ENCODE measurements around the gene LRFN2. TPM values are rescaled to one million over a fixed set of nuclear protein-coding genes. Genes with fewer than 3 reads are reported as not detected.

LRFN2 gene
- polyA plus RNA-seq, 2 donors = 0.26 to 0.28 TPM

GRCh38 chr6:40526036-40526435, 61.1 kb downstream of the LRFN2 start:
- no peak overlapping the region for H3K27ac ChIP-seq (ENCODE audit: low read depth in 2 of 2, low read length in 1 of 2)
- H3K9me3 ChIP-seq (ENCODE audit: control insufficient read depth in 2 of 2, insufficient read depth in 1 of 2, low read depth in 1 of 2, low read length in 1 of 2) = no peaks in the 10 kb centered on the region
- H3K36me3 ChIP-seq (ENCODE audit: control insufficient read depth in 2 of 2, insufficient read depth in 2 of 2, low read length in 1 of 2) = no peaks in the 10 kb centered on the region
- no peaks in the 10 kb centered on the region for H3K27me3 ChIP-seq (ENCODE audit: control insufficient read depth in 1 of 2, insufficient read depth in 2 of 2, low read length in 2 of 2)
- H3K4me1 ChIP-seq (ENCODE audit: control insufficient read depth in 2 of 2, insufficient read depth in 2 of 2, low read length in 1 of 2) = peaks cover 0 to 4% of the 10 kb centered on the region in 2 donors
- 67 to 88% methylated on average over 6 of the region's 6 CpGs for WGBS, 2 donors
- H3K4me3 ChIP-seq (ENCODE audit: low read depth in 1 of 2, low read length in 2 of 2) = no peak overlapping the region

GRCh38 chr6:40524797-40525585, 62.2 kb downstream of the LRFN2 start:
- WGBS, 2 donors = 77 to 80% methylated on average over 6 of the region's 6 CpGs
- no peaks in the 10 kb centered on the region for H3K27me3 ChIP-seq (ENCODE audit: control insufficient read depth in 1 of 2, insufficient read depth in 2 of 2, low read length in 2 of 2)
- peaks cover 0 to 4% of the 10 kb centered on the region in 2 donors for H3K4me1 ChIP-seq (ENCODE audit: control insufficient read depth in 2 of 2, insufficient read depth in 2 of 2, low read length in 1 of 2)
- no peaks in the 10 kb centered on the region for H3K36me3 ChIP-seq (ENCODE audit: control insufficient read depth in 2 of 2, insufficient read depth in 2 of 2, low read length in 1 of 2)
- H3K9me3 ChIP-seq (ENCODE audit: control insufficient read depth in 2 of 2, insufficient read depth in 1 of 2, low read depth in 1 of 2, low read length in 1 of 2) = no peaks in the 10 kb centered on the region
- H3K4me3 ChIP-seq (ENCODE audit: low read depth in 1 of 2, low read length in 2 of 2) = no peak overlapping the region
- no peak overlapping the region for H3K27ac ChIP-seq (ENCODE audit: low read depth in 2 of 2, low read length in 1 of 2)

- 46 to 47% methylated on average over 5 of the region's 5 CpGs for WGBS, 2 donors
- Histone ChIP-seq H3K4me3 (ENCODE audit: low read depth in 1 of 2, low read length in 2 of 2) (no peak overlapping the region), H3K36me3 (ENCODE audit: control insufficient read depth in 2 of 2, insufficient read depth in 2 of 2, low read length in 1 of 2) (no peaks in the 10 kb centered on the region), H3K4me1 (ENCODE audit: control insufficient read depth in 2 of 2, insufficient read depth in 2 of 2, low read length in 1 of 2) (peaks cover 0 to 4% of the 10 kb centered on the region in 2 donors), H3K9me3 (ENCODE audit: control insufficient read depth in 2 of 2, insufficient read depth in 1 of 2, low read depth in 1 of 2, low read length in 1 of 2) (no peaks in the 10 kb centered on the region), H3K27me3 (ENCODE audit: control insufficient read depth in 1 of 2, insufficient read depth in 2 of 2, low read length in 2 of 2) (no peaks in the 10 kb centered on the region), H3K27ac (ENCODE audit: low read depth in 2 of 2, low read length in 1 of 2) (no peak overlapping the region)
Observed at GRCh38 chr6:40523505-40524172, 63.5 kb downstream of the LRFN2 start.

- H3K4me3 ChIP-seq (ENCODE audit: low read depth in 1 of 2, low read length in 2 of 2) = no peak overlapping the region
- no peak overlapping the region for H3K27ac ChIP-seq (ENCODE audit: low read depth in 2 of 2, low read length in 1 of 2)
- no peaks in the 10 kb centered on the region for H3K9me3 ChIP-seq (ENCODE audit: control insufficient read depth in 2 of 2, insufficient read depth in 1 of 2, low read depth in 1 of 2, low read length in 1 of 2)
- H3K36me3 ChIP-seq (ENCODE audit: control insufficient read depth in 2 of 2, insufficient read depth in 2 of 2, low read length in 1 of 2) = no peaks in the 10 kb centered on the region
- 79% methylated on average over 6 of the region's 6 CpGs for WGBS, 2 donors
- H3K27me3 ChIP-seq (ENCODE audit: control insufficient read depth in 1 of 2, insufficient read depth in 2 of 2, low read length in 2 of 2) = no peaks in the 10 kb centered on the region
- peaks cover 0 to 4% of the 10 kb centered on the region in 2 donors for H3K4me1 ChIP-seq (ENCODE audit: control insufficient read depth in 2 of 2, insufficient read depth in 2 of 2, low read length in 1 of 2)
Observed at GRCh38 chr6:40521496-40521895, 65.7 kb downstream of the LRFN2 start.

- WGBS, 2 donors = 66 to 71% methylated on average over 10 of the region's 10 CpGs
- H3K9me3 ChIP-seq (ENCODE audit: control insufficient read depth in 2 of 2, insufficient read depth in 1 of 2, low read depth in 1 of 2, low read length in 1 of 2) = no peaks in the 10 kb centered on the region
- H3K36me3 ChIP-seq (ENCODE audit: control insufficient read depth in 2 of 2, insufficient read depth in 2 of 2, low read length in 1 of 2) = no peaks in the 10 kb centered on the region
- no peak overlapping the region for H3K4me3 ChIP-seq (ENCODE audit: low read depth in 1 of 2, low read length in 2 of 2)
- H3K27me3 ChIP-seq (ENCODE audit: control insufficient read depth in 1 of 2, insufficient read depth in 2 of 2, low read length in 2 of 2) = no peaks in the 10 kb centered on the region
- H3K27ac ChIP-seq (ENCODE audit: low read depth in 2 of 2, low read length in 1 of 2) = no peak overlapping the region
- H3K4me1 ChIP-seq (ENCODE audit: control insufficient read depth in 2 of 2, insufficient read depth in 2 of 2, low read length in 1 of 2) = peaks cover 0 to 4% of the 10 kb centered on the region in 2 donors
Observed at GRCh38 chr6:40520678-40521077, 66.5 kb downstream of the LRFN2 start.

GRCh38 chr6:40520084-40520483, 67.1 kb downstream of the LRFN2 start:
- Histone ChIP-seq H3K4me3 (ENCODE audit: low read depth in 1 of 2, low read length in 2 of 2) (no peak overlapping the region), H3K9me3 (ENCODE audit: control insufficient read depth in 2 of 2, insufficient read depth in 1 of 2, low read depth in 1 of 2, low read length in 1 of 2) (no peaks in the 10 kb centered on the region), H3K27ac (ENCODE audit: low read depth in 2 of 2, low read length in 1 of 2) (no peak overlapping the region), H3K36me3 (ENCODE audit: control insufficient read depth in 2 of 2, insufficient read depth in 2 of 2, low read length in 1 of 2) (no peaks in the 10 kb centered on the region), H3K4me1 (ENCODE audit: control insufficient read depth in 2 of 2, insufficient read depth in 2 of 2, low read length in 1 of 2) (peaks cover 0 to 4% of the 10 kb centered on the region in 2 donors), H3K27me3 (ENCODE audit: control insufficient read depth in 1 of 2, insufficient read depth in 2 of 2, low read length in 2 of 2) (no peaks in the 10 kb centered on the region)
- 68 to 81% methylated on average over 5 of the region's 5 CpGs for WGBS, 2 donors

GRCh38 chr6:40517654-40518053, 69.5 kb downstream of the LRFN2 start:
- no peaks in the 10 kb centered on the region for H3K36me3 ChIP-seq (ENCODE audit: control insufficient read depth in 2 of 2, insufficient read depth in 2 of 2, low read length in 1 of 2)
- no peaks in the 10 kb centered on the region for H3K27me3 ChIP-seq (ENCODE audit: control insufficient read depth in 1 of 2, insufficient read depth in 2 of 2, low read length in 2 of 2)
- no peaks in the 10 kb centered on the region for H3K9me3 ChIP-seq (ENCODE audit: control insufficient read depth in 2 of 2, insufficient read depth in 1 of 2, low read depth in 1 of 2, low read length in 1 of 2)
- WGBS, 2 donors = 60 to 79% methylated on average over 5 of the region's 5 CpGs
- no peak overlapping the region for H3K27ac ChIP-seq (ENCODE audit: low read depth in 2 of 2, low read length in 1 of 2)
- no peak overlapping the region for H3K4me3 ChIP-seq (ENCODE audit: low read depth in 1 of 2, low read length in 2 of 2)
- no peaks in the 10 kb centered on the region for H3K4me1 ChIP-seq (ENCODE audit: control insufficient read depth in 2 of 2, insufficient read depth in 2 of 2, low read length in 1 of 2)

- no peak overlapping the region for H3K27ac ChIP-seq (ENCODE audit: low read depth in 2 of 2, low read length in 1 of 2)
- WGBS, 2 donors = 95 to 96% methylated on average over 1 of the region's 1 CpG
- no peaks in the 10 kb centered on the region for H3K4me1 ChIP-seq (ENCODE audit: control insufficient read depth in 2 of 2, insufficient read depth in 2 of 2, low read length in 1 of 2)
- H3K4me3 ChIP-seq (ENCODE audit: low read depth in 1 of 2, low read length in 2 of 2) = no peak overlapping the region
- no peaks in the 10 kb centered on the region for H3K36me3 ChIP-seq (ENCODE audit: control insufficient read depth in 2 of 2, insufficient read depth in 2 of 2, low read length in 1 of 2)
- no peaks in the 10 kb centered on the region for H3K27me3 ChIP-seq (ENCODE audit: control insufficient read depth in 1 of 2, insufficient read depth in 2 of 2, low read length in 2 of 2)
- H3K9me3 ChIP-seq (ENCODE audit: control insufficient read depth in 2 of 2, insufficient read depth in 1 of 2, low read depth in 1 of 2, low read length in 1 of 2) = no peaks in the 10 kb centered on the region
Observed at GRCh38 chr6:40516429-40516828, 70.7 kb downstream of the LRFN2 start.

- H3K4me3 ChIP-seq (ENCODE audit: low read depth in 1 of 2, low read length in 2 of 2) = no peak overlapping the region
- H3K27ac ChIP-seq (ENCODE audit: low read depth in 2 of 2, low read length in 1 of 2) = no peak overlapping the region
- H3K27me3 ChIP-seq (ENCODE audit: control insufficient read depth in 1 of 2, insufficient read depth in 2 of 2, low read length in 2 of 2) = no peaks in the 10 kb centered on the region
- WGBS, 2 donors = 84% methylated on average over 1 of the region's 1 CpG
- no peaks in the 10 kb centered on the region for H3K4me1 ChIP-seq (ENCODE audit: control insufficient read depth in 2 of 2, insufficient read depth in 2 of 2, low read length in 1 of 2)
- H3K36me3 ChIP-seq (ENCODE audit: control insufficient read depth in 2 of 2, insufficient read depth in 2 of 2, low read length in 1 of 2) = no peaks in the 10 kb centered on the region
- no peaks in the 10 kb centered on the region for H3K9me3 ChIP-seq (ENCODE audit: control insufficient read depth in 2 of 2, insufficient read depth in 1 of 2, low read depth in 1 of 2, low read length in 1 of 2)
Observed at GRCh38 chr6:40512340-40512739, 74.8 kb downstream of the LRFN2 start.

GRCh38 chr6:40511884-40512283, 75.3 kb downstream of the LRFN2 start:
- H3K36me3 ChIP-seq (ENCODE audit: control insufficient read depth in 2 of 2, insufficient read depth in 2 of 2, low read length in 1 of 2) = no peaks in the 10 kb centered on the region
- no peaks in the 10 kb centered on the region for H3K4me1 ChIP-seq (ENCODE audit: control insufficient read depth in 2 of 2, insufficient read depth in 2 of 2, low read length in 1 of 2)
- 78 to 83% methylated on average over 6 of the region's 6 CpGs for WGBS, 2 donors
- H3K9me3 ChIP-seq (ENCODE audit: control insufficient read depth in 2 of 2, insufficient read depth in 1 of 2, low read depth in 1 of 2, low read length in 1 of 2) = no peaks in the 10 kb centered on the region
- H3K27ac ChIP-seq (ENCODE audit: low read depth in 2 of 2, low read length in 1 of 2) = no peak overlapping the region
- no peaks in the 10 kb centered on the region for H3K27me3 ChIP-seq (ENCODE audit: control insufficient read depth in 1 of 2, insufficient read depth in 2 of 2, low read length in 2 of 2)
- no peak overlapping the region for H3K4me3 ChIP-seq (ENCODE audit: low read depth in 1 of 2, low read length in 2 of 2)

Data from esophagus (tissue), 2 donors.